A549 (cell line): Measurements from ENCODE around the gene LRPPRC. TPM values are rescaled to one million over a fixed set of nuclear protein-coding genes. Genes with fewer than 3 reads are reported as not detected.

Experiments used
- ATAC-seq, 2 experiments: fragments of 200-7000 bp in 1 of 2; fragments of >200 bp in 1 of 2; cut with Nextera tagmentation in 1 of 2; cut with Tn5 transposase in 1 of 2; 3 replicates each; pipeline versions ENCODE4 v1.8.0 to v1.9.1; 2018 to 2020; ENCODE audit warnings: mild to moderate bottlenecking in 1 of 2, moderate library complexity in 1 of 2
- CTCF ChIA-PET: fragments of 300-600 bp; sonication (Branson Sonifier 250); formaldehyde crosslinking; extraction: SDS; loops from one replicate; lab custom pipeline; 2021; ENCODE audit warnings: antibody characterized with exemption, inconsistent platforms; lab: Yijun Ruan, JAX
- POLR2A ChIA-PET: fragments of 350-600 bp; formaldehyde crosslinking; extraction: SDS; loops from one replicate; lab custom pipeline; 2021; ENCODE audit warnings: antibody characterized with exemption, inconsistent platforms; lab: Yijun Ruan, JAX
- DNase-seq, 2 experiments: peaks; one replicate each; pipeline versions ENCODE4 v3.0.0 to v3.0.0-alpha.2; 2011 to 2016; ENCODE audit warnings: low read depth in 1 of 2, low spot score in 1 of 2
- FAIRE-seq: peaks from 2 replicates; lab custom pipeline; 2011; peaks lifted over from hg19 to GRCh38; lab: Jason Lieb, UNC
- H3K27ac ChIP-seq, 2 experiments: fragments of >200 bp; sonication (Bioruptor Twin); formaldehyde crosslinking; 3 replicates each; pipeline ENCODE4 v1.5.1; 2016 to 2017
- H3K4me1 ChIP-seq: fragments of >200 bp; sonication (Bioruptor Twin); formaldehyde crosslinking; 3 replicates; pipeline ENCODE4 v1.6.1; 2016
- H3K4me2 ChIP-seq: fragments of >200 bp; sonication (Bioruptor Twin); formaldehyde crosslinking; 3 replicates; pipeline ENCODE4 v1.6.1; 2016
- H3K4me3 ChIP-seq: fragments of >200 bp; sonication (Bioruptor Twin); formaldehyde crosslinking; 3 replicates; pipeline ENCODE4 v1.5.1; 2016
- H3K9me3 ChIP-seq: fragments of >200 bp; sonication (Bioruptor Twin); formaldehyde crosslinking; 3 replicates; pipeline ENCODE4 v1.6.1; 2016
- CHD2 ChIP-seq: fragments of 150-350 bp; IDR thresholded peaks from 2 replicates; pipeline ENCODE4 v1.6.1; 2014; ENCODE audit warnings: low read length; ENCODE audit not compliant: partially characterized antibody
- CTCF ChIP-seq: fragments of >200 bp; sonication (Bioruptor Twin); formaldehyde crosslinking; IDR thresholded peaks from 3 replicates; pipeline ENCODE4 v1.5.1; 2016
- ESRRA ChIP-seq: fragments of 150-350 bp; IDR thresholded peaks from 2 replicates; pipeline ENCODE4 v1.6.1; 2014; ENCODE audit warnings: mild to moderate bottlenecking, low read length, borderline replicate concordance
- FOSB ChIP-seq: fragments of 250-450 bp; sonication (Bioruptor Pico); IDR thresholded peaks from 2 replicates; pipeline ENCODE4 v1.5.0; 2020; ENCODE audit warnings: mild to moderate bottlenecking, moderate library complexity
- FOSL2 ChIP-seq, 2 experiments: fragments of 450-650 bp in 1 of 2; fragments of >200 bp in 1 of 2; sonication (Bioruptor Twin) in 1 of 2; formaldehyde crosslinking; IDR thresholded peaks; 2 replicates each; pipeline versions ENCODE4 v1.5.0 to v1.6.1; 2016 to 2020; ENCODE audit warnings: mild to moderate bottlenecking in 1 of 2, moderate library complexity in 1 of 2
- GATA3 ChIP-seq: IDR thresholded peaks from 2 replicates; pipeline ENCODE4 v1.6.1; 2012; ENCODE audit warnings: borderline replicate concordance
- JUN ChIP-seq, 2 experiments: fragments of >200 bp; sonication (Bioruptor Twin); formaldehyde crosslinking; IDR thresholded peaks; 2 replicates in 1 of 2; 3 replicates in 1 of 2; pipeline ENCODE4 v1.6.1; 2016 to 2017
- MAFK ChIP-seq: fragments of 450-650 bp; IDR thresholded peaks from 2 replicates; pipeline ENCODE4 v1.6.1; 2014; ENCODE audit not compliant: partially characterized antibody
- NR3C1 ChIP-seq: fragments of >200 bp; sonication (Bioruptor Twin); formaldehyde crosslinking; IDR thresholded peaks from 3 replicates; pipeline ENCODE4 v1.6.1; 2017
- PBX3 ChIP-seq: IDR thresholded peaks from 2 replicates; pipeline ENCODE4 v1.6.1; 2012
- RAD21 ChIP-seq, 2 experiments: fragments of >200 bp in 1 of 2; sonication (Bioruptor Twin) in 1 of 2; formaldehyde crosslinking in 1 of 2; IDR thresholded peaks in 1 of 2; conservative IDR thresholded peaks in 1 of 2; 2 replicates in 1 of 2; 3 replicates in 1 of 2; pipeline ENCODE4 v1.6.1; 2012 to 2018; ENCODE audit warnings: inconsistent platforms in 1 of 2
- RNF2 ChIP-seq: fragments of 200-600 bp; sonication (generic); IDR thresholded peaks from 2 replicates; pipeline ENCODE4 v1.6.1; 2016; ENCODE audit warnings: low read depth, mild to moderate bottlenecking, antibody characterized with exemption, moderate library complexity, borderline replicate concordance
- USF2 ChIP-seq: fragments of 450-650 bp; IDR thresholded peaks from 2 replicates; pipeline ENCODE4 v1.6.1; 2014; ENCODE audit warnings: antibody characterized with exemption
- ZSCAN20 ChIP-seq: fragments of 250-450 bp; sonication (Bioruptor Pico); IDR thresholded peaks from 2 replicates; pipeline ENCODE4 v1.8.0; 2022; ENCODE audit warnings: mild to moderate bottlenecking, moderate library complexity
- WGBS: methylation state at CpG from one replicate; pipeline ENCODE4 v1.1.6; 2017; ENCODE audit errors: missing lambda C conversion rate; 5-methylcytosine and 5-hydroxymethylcytosine counted together
- polyA plus RNA-seq, 4 experiments: library from polyadenylated mRNA; depleted of rRNA in 3 of 4; stranded (reverse); fragments of >200 nt; fragmentation: RNase III in 1 of 4; extraction: RNeasy Plus Mini Kit Qiagen cat#74134 plus additional on column Dnase treatment in 1 of 4; gene quantifications; 2 replicates in 3 of 4; 3 replicates in 1 of 4; pipeline ENCODE4 v1.2.3, GENCODE V29; 2011 to 2017
- TF ChIP-seq, protein P1 (sequence below): fragments of >200 bp; sonication (Bioruptor Twin); formaldehyde crosslinking; IDR thresholded peaks from 2 replicates; pipeline ENCODE4 v1.6.1; 2016
- TF ChIP-seq, protein P2 (sequence below): fragments of 150-350 bp; IDR thresholded peaks from 2 replicates; pipeline ENCODE4 v1.6.1; 2014; ENCODE audit warnings: low read depth, mild to moderate bottlenecking, low read length

Gene LRPPRC
- polyA plus RNA-seq, 2 of the 4 experiments (the other 2 are of a cell fraction), result 84.6 to 269 TPM

DNA sequence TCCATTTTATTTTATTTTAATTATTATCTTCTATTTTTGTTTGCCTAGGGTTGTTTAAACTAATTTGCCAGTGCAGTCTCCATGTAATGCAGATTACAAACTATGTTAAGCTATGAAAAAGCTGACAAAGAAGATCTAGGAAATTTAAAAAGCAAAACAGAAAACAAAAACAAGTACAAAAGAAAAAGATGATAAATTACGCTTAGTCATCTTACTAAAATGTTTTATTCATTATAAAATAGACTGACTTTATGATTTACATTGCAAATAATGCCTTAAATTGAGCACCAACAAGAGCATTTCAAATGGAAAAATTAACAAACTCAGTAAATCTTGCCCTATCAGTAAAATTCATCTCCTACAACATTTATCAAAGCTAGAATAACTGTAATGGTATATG is 52.9 kb downstream of the LRPPRC start:
- no peak for ATAC-seq
- TF ChIP-seq RAD21 (conservative IDR thresholded peaks at IDR 0.05 in 1 of 2, IDR thresholded peaks at IDR 0.05 in 1 of 2), result no peak
- TF ChIP-seq USF2, result no peak
- TF ChIP-seq CHD2, result no peak
- no peak for TF ChIP-seq NR3C1
- no peak for TF ChIP-seq JUN (IDR thresholded peaks at IDR 0.05)
- peak; percentile 81 for TF ChIP-seq MAFK
- TF ChIP-seq, protein P1, sequence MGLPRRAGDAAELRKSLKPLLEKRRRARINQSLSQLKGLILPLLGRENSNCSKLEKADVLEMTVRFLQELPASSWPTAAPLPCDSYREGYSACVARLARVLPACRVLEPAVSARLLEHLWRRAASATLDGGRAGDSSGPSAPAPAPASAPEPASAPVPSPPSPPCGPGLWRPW, result no peak
- TF ChIP-seq ESRRA, result no peak
- no peak for TF ChIP-seq FOSL2 (IDR thresholded peaks at IDR 0.05)
- no peak for TF ChIP-seq FOSL2 (CRISPR knock-in tag; IDR thresholded peaks at IDR 0.05)
- TF ChIP-seq, all 56 proteins: peak for 1
- ChIA-PET POLR2A (no interaction called here), CTCF (interaction anchor here (1.0 kb wide), 1 partner anchor 65 kb away, joined by 3 read pairs; no protein-coding TSS in a partner anchor)
- DNase-seq (no peak), FAIRE-seq (no peak)
- WGBS, result 91% methylated on average over 1 of the region's 1 CpG
- Histone ChIP-seq H3K27ac (no peak overlapping the region), H3K4me1 (no peaks in the 10 kb centered on the region), H3K4me3 (no peak overlapping the region), H3K4me2 (no peak overlapping the region), H3K9me3 (no peaks in the 10 kb centered on the region)

DNA sequence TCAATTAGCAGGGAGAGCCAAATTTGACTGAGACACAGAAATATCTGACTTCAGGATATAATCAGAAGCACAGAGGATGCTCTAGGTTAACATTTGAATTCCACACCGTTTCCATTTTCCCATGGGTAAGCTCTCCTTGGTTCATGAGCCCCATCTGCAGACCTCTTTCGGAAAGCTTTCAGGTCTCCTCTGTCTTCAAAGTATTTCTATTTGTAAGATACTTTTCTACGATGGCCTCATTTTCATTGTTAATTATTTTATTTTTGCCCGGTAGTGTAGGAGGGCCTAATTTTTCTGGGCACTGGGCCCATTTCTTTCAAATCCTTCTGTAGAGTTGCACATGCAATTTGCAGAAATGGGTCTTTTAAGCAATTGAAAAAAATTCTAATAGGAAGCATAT is 53.8 kb downstream of the LRPPRC start:
- ChIA-PET POLR2A (no interaction called here), CTCF (interaction anchor here (0.6 to 1.7 kb wide), 4 partner anchors 8 to 1580 kb away, joined by 3 to 9 read pairs (median 4); no protein-coding TSS in a partner anchor)
- 88% methylated on average over 4 of the region's 4 CpGs for WGBS
- no peak for DNase-seq
- TF ChIP-seq ZSCAN20, result no peak
- H3K27ac ChIP-seq, result no peak overlapping the region
- no peak for ATAC-seq
- FAIRE-seq, result no peak
- H3K4me2 ChIP-seq, result no peak overlapping the region
- no peaks in the 10 kb centered on the region for H3K9me3 ChIP-seq
- no peaks in the 10 kb centered on the region for H3K4me1 ChIP-seq
- no peak overlapping the region for H3K4me3 ChIP-seq

GRCh38 chr2:43941359-43941758 is 54.4 kb downstream of the LRPPRC start:
- ChIA-PET POLR2A (no interaction called here), CTCF (interaction anchor here (1.2 to 2.6 kb wide), 3 partner anchors 9 to 64 kb away, joined by 5 to 9 read pairs (median 8); no protein-coding TSS in a partner anchor)
- WGBS, result 91% methylated on average over 3 of the region's 3 CpGs
- FAIRE-seq (no peak), ATAC-seq (no peak)
- no peaks in the 10 kb centered on the region for H3K4me1 ChIP-seq
- TF ChIP-seq, protein P2, sequence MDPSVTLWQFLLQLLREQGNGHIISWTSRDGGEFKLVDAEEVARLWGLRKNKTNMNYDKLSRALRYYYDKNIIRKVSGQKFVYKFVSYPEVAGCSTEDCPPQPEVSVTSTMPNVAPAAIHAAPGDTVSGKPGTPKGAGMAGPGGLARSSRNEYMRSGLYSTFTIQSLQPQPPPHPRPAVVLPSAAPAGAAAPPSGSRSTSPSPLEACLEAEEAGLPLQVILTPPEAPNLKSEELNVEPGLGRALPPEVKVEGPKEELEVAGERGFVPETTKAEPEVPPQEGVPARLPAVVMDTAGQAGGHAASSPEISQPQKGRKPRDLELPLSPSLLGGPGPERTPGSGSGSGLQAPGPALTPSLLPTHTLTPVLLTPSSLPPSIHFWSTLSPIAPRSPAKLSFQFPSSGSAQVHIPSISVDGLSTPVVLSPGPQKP, result no peak
- TF ChIP-seq PBX3, result no peak
- no peak for TF ChIP-seq RNF2
- TF ChIP-seq FOSB (CRISPR knock-in tag), result no peak
- TF ChIP-seq GATA3, result no peak
- TF ChIP-seq ZSCAN20, result no peak
- TF ChIP-seq CTCF, result no peak
- TF ChIP-seq, all 56 proteins: peak for 0
- Histone ChIP-seq H3K4me2 (no peak overlapping the region), H3K9me3 (no peaks in the 10 kb centered on the region), H3K4me3 (no peak overlapping the region), H3K27ac (no peak overlapping the region)
- no peak for DNase-seq
